Activated CD4-positive, alpha-beta T cell treated with anti-CD3 and anti-CD28 coated beads, Interleukin-2, amount 50 U/mL, for 16 hours (primary cell): ENCODE results near the gene ITPR1.

Experiments
- DNase-seq: peaks from one replicate; pipeline ENCODE4 v3.0.0-alpha.2; 2020

Gene ITPR1

GRCh38 chr3:4765212-4765611 lies 272.1 kb downstream of the ITPR1 start:
- no peak for DNase-seq

GRCh38 chr3:4766263-4766662 lies 273.1 kb downstream of the ITPR1 start:
- no peak for DNase-seq

GRCh38 chr3:4766716-4767499 lies 273.8 kb downstream of the ITPR1 start:
- no peak for DNase-seq

GRCh38 chr3:4768021-4768420 lies 274.9 kb downstream of the ITPR1 start:
- DNase-seq: no peak

- DNase-seq: no peak
Measured at GRCh38 chr3:4768521-4768920, 275.4 kb downstream of the ITPR1 start.

- DNase-seq: no peak
Measured at GRCh38 chr3:4770561-4770960, 277.4 kb downstream of the ITPR1 start.

- DNase-seq: no peak
Measured at GRCh38 chr3:4771243-4771642, 278.1 kb downstream of the ITPR1 start.

GRCh38 chr3:4772171-4772804 lies 279.1 kb downstream of the ITPR1 start:
- no peak for DNase-seq

- no peak for DNase-seq
Measured at GRCh38 chr3:4772858-4773257, 279.7 kb downstream of the ITPR1 start.

GRCh38 chr3:4773583-4773982 lies 280.4 kb downstream of the ITPR1 start:
- no peak for DNase-seq

GRCh38 chr3:4774531-4774930 lies 281.4 kb downstream of the ITPR1 start:
- DNase-seq: no peak

- peak; percentile 3 for DNase-seq
Measured at GRCh38 chr3:4776399-4776979, 283.3 kb downstream of the ITPR1 start.

- DNase-seq: peak; percentile 84
Measured at GRCh38 chr3:4776980-4777581, 283.9 kb downstream of the ITPR1 start.

- no peak for DNase-seq
Measured at GRCh38 chr3:4778119-4778518, 285.0 kb downstream of the ITPR1 start.

GRCh38 chr3:4778740-4779139 lies 285.6 kb downstream of the ITPR1 start:
- DNase-seq: no peak

GRCh38 chr3:4780545-4780957 lies 287.4 kb downstream of the ITPR1 start:
- DNase-seq: no peak

- no peak for DNase-seq
Measured at GRCh38 chr3:4782095-4782494, 288.9 kb downstream of the ITPR1 start.

- no peak for DNase-seq
Measured at GRCh38 chr3:4785551-4785950, 292.4 kb downstream of the ITPR1 start.

- DNase-seq: no peak
Measured at GRCh38 chr3:4786431-4786830, 293.3 kb downstream of the ITPR1 start.

GRCh38 chr3:4791358-4791757 lies 298.2 kb downstream of the ITPR1 start:
- no peak for DNase-seq

GRCh38 chr3:4793311-4793710 lies 300.2 kb downstream of the ITPR1 start:
- DNase-seq: no peak

GRCh38 chr3:4794331-4794730 lies 301.2 kb downstream of the ITPR1 start:
- DNase-seq: no peak

- no peak for DNase-seq
Measured at GRCh38 chr3:4794798-4795197, 301.6 kb downstream of the ITPR1 start.

GRCh38 chr3:4795905-4796304 lies 302.8 kb downstream of the ITPR1 start:
- DNase-seq: peak; percentile 14
